CD4-positive, alpha-beta memory T cell (primary cell): Measurements from ENCODE around the gene CFAP54. TPM values are rescaled to one million over a fixed set of nuclear protein-coding genes. Genes with fewer than 3 reads are reported as not detected.

Experiments used
- CTCF ChIA-PET: fragments of 350-600 bp; sonication (Branson Sonifier 250); formaldehyde crosslinking; loops from one replicate; lab custom pipeline; 2021; ENCODE audit warnings: inconsistent platforms; ENCODE audit not compliant: partially characterized antibody; lab: Charles Lee
- POLR2A ChIA-PET: fragments of 350-600 bp; sonication (Branson Sonifier 250); formaldehyde crosslinking; loops from one replicate; lab custom pipeline; 2021; ENCODE audit not compliant: partially characterized antibody; lab: Charles Lee
- DNase-seq, 5 donors: peaks; one replicate each; pipeline versions ENCODE4 v3.0.0 to v3.0.0-alpha.2; 2020 to 2022; ENCODE audit warnings: mixed read lengths in 1 of 5
- H3K27ac ChIP-seq: one replicate; pipeline ENCODE4 v1.7.0; 2013; ENCODE audit warnings: low read depth, low read length
- H3K27me3 ChIP-seq: 2 replicates; pipeline ENCODE4 v1.7.0; 2013; ENCODE audit warnings: mild to moderate bottlenecking, low read length, moderate library complexity; ENCODE audit not compliant: insufficient read depth
- H3K36me3 ChIP-seq: 2 replicates; pipeline ENCODE4 v1.7.0; 2013; ENCODE audit warnings: mild to moderate bottlenecking, low read length, moderate library complexity; ENCODE audit not compliant: insufficient read depth
- H3K4me1 ChIP-seq: 2 replicates; pipeline ENCODE4 v1.7.0; 2013; ENCODE audit warnings: mild to moderate bottlenecking, low read length, moderate library complexity; ENCODE audit not compliant: insufficient read depth
- H3K4me3 ChIP-seq, 2 donors: one replicate each; pipeline ENCODE4 v1.7.0; 2013; ENCODE audit warnings: low read length in 2 of 2, mild to moderate bottlenecking in 1 of 2
- H3K9me3 ChIP-seq, 2 donors: one replicate each; pipeline ENCODE4 v1.7.0; 2013; ENCODE audit warnings: low read length in 2 of 2, control low read depth in 1 of 2; ENCODE audit not compliant: control insufficient read depth in 1 of 2
- H3K27ac Mint-ChIP-seq, 7 donors: one replicate each; pipeline ENCODE4 v1.8.0; 2020 to 2021; ENCODE audit warnings: mixed read lengths in 7 of 7, mild to moderate bottlenecking in 6 of 7, inconsistent platforms in 3 of 7, moderate library complexity in 3 of 7
- H3K27me3 Mint-ChIP-seq, 2 donors: one replicate each; pipeline ENCODE4 v1.8.0; 2020 to 2021; ENCODE audit warnings: mixed read lengths in 2 of 2
- H3K36me3 Mint-ChIP-seq, 2 donors: one replicate each; pipeline ENCODE4 v1.8.0; 2020 to 2021; ENCODE audit warnings: mixed read lengths in 2 of 2, inconsistent platforms in 1 of 2, mild to moderate bottlenecking in 1 of 2
- H3K4me1 Mint-ChIP-seq, 4 donors: one replicate each; pipeline ENCODE4 v1.8.0; 2020 to 2021; ENCODE audit warnings: mixed read lengths in 4 of 4, mild to moderate bottlenecking in 1 of 4
- H3K4me3 Mint-ChIP-seq, 8 donors: one replicate each; pipeline ENCODE4 v1.8.0; 2020 to 2021; ENCODE audit warnings: mixed read lengths in 8 of 8, mild to moderate bottlenecking in 7 of 8, moderate library complexity in 6 of 8, inconsistent platforms in 3 of 8
- H3K9me3 Mint-ChIP-seq, 8 donors: one replicate each; pipeline ENCODE4 v1.8.0; 2020 to 2021; ENCODE audit warnings: mixed read lengths in 8 of 8, mild to moderate bottlenecking in 5 of 8, inconsistent platforms in 3 of 8, moderate library complexity in 1 of 8
- intact Hi-C: fragments of 100-400 bp; cut with micrococcal nuclease; formaldehyde crosslinking; loops from one replicate; pipeline ENCODE4 v1.15.1; 2023
- polyA plus RNA-seq, 2 donors: library from polyadenylated mRNA; unstranded; fragments of 300-500 nt; fragmentation: Illumina TruSeq; gene quantifications; one replicate each; pipeline ENCODE4 v1.2.3, GENCODE V29; 2021
- total RNA-seq, 2 experiments: library from RNA; stranded (reverse); gene quantifications; one replicate each; pipeline ENCODE4 v1.2.3, GENCODE V29; 2021

The CFAP54 gene
- total and polyA plus RNA-seq, 4 experiments from 2014 or later = 0.37 to 1.1 (median 0.69) TPM

DNA sequence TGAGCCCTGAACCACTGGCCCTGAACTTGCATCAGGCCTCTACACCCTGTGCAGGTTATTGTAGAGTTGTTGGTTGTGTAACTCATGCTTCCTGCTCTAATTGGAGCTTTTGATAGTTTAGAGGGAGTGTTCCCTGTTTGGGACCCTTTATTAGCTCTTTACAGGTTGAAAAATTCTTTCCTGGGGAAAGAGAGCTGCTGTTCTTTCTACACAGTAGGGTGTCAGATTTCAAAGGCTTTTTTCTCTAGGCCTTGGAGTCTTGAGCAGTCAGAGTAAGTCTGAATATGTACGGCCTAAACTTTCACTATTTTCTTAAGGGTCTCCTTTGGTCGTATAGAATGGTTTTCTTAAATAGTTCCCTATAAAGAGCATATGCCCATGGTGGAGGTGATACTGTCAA is 356.9 kb downstream of the CFAP54 start:
- H3K27ac ChIP-seq = no peak overlapping the region
- H3K4me3 Mint-ChIP-seq = no peak overlapping the region
- peaks cover 14% of the 10 kb centered on the region in 2 donors for H3K27me3 Mint-ChIP-seq
- CTCF ChIA-PET = no interaction called here
- H3K9me3 ChIP-seq = no peaks in the 10 kb centered on the region
- no peaks in the 10 kb centered on the region for H3K4me1 ChIP-seq
- no peak overlapping the region for H3K4me3 ChIP-seq
- POLR2A ChIA-PET = no interaction called here
- no peaks in the 10 kb centered on the region for H3K27me3 ChIP-seq
- H3K27ac Mint-ChIP-seq = no peak overlapping the region
- H3K9me3 Mint-ChIP-seq = peaks cover 0 to 2% (median 0%) of the 10 kb centered on the region in 8 donors
- intact Hi-C loops = no loop called here
- no peaks in the 10 kb centered on the region for H3K4me1 Mint-ChIP-seq
- no peaks in the 10 kb centered on the region for H3K36me3 ChIP-seq
- DNase-seq = no peak
- no peaks in the 10 kb centered on the region for H3K36me3 Mint-ChIP-seq

GRCh38 chr12:96850676-96851075 is 361.3 kb downstream of the CFAP54 start:
- CTCF ChIA-PET = no interaction called here
- Mint-ChIP-seq H3K27me3 (peaks cover 10 to 14% of the 10 kb centered on the region in 2 donors), H3K9me3 (peaks cover 0 to 4% (median 0%) of the 10 kb centered on the region in 8 donors), H3K27ac (no peak overlapping the region), H3K36me3 (no peaks in the 10 kb centered on the region), H3K4me3 (no peak overlapping the region), H3K4me1 (no peaks in the 10 kb centered on the region)
- no peaks in the 10 kb centered on the region for H3K9me3 ChIP-seq
- no peaks in the 10 kb centered on the region for H3K27me3 ChIP-seq
- no peaks in the 10 kb centered on the region for H3K4me1 ChIP-seq
- H3K27ac ChIP-seq = no peak overlapping the region
- intact Hi-C loops = no loop called here
- POLR2A ChIA-PET = no interaction called here
- H3K4me3 ChIP-seq = no peak overlapping the region
- no peak for DNase-seq
- H3K36me3 ChIP-seq = no peaks in the 10 kb centered on the region

DNA sequence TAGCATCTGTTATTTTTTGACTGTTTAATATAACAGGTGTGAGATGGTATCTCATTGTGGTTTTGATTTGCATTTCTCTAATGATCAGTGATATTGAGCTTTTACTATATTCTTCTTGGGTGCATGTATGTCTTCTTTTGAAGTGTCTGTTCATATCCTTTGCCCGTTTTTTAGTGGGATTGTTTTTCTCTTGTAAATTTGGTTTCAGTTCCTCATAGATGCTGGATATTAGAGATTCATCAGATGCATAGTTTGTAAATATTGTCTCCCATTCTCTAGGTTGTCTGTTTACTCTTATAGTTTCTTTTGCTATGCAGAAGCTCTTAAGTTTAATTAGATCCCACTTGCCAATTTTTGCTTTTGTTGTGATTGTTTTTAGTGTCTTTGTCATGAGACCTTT is 368.8 kb downstream of the CFAP54 start:
- Mint-ChIP-seq H3K27me3 (peaks cover 14 to 21% of the 10 kb centered on the region in 2 donors), H3K4me3 (no peak overlapping the region), H3K27ac (no peak overlapping the region), H3K4me1 (no peaks in the 10 kb centered on the region), H3K36me3 (no peaks in the 10 kb centered on the region), H3K9me3 (peaks cover 0 to 13% (median 4%) of the 10 kb centered on the region in 8 donors)
- POLR2A ChIA-PET = no interaction called here
- H3K27ac ChIP-seq = no peak overlapping the region
- no peak for DNase-seq
- intact Hi-C loops = no loop called here
- H3K27me3 ChIP-seq = no peaks in the 10 kb centered on the region
- H3K9me3 ChIP-seq = no peaks in the 10 kb centered on the region
- CTCF ChIA-PET = no interaction called here
- no peaks in the 10 kb centered on the region for H3K4me1 ChIP-seq
- H3K4me3 ChIP-seq = no peak overlapping the region
- H3K36me3 ChIP-seq = no peaks in the 10 kb centered on the region

DNA sequence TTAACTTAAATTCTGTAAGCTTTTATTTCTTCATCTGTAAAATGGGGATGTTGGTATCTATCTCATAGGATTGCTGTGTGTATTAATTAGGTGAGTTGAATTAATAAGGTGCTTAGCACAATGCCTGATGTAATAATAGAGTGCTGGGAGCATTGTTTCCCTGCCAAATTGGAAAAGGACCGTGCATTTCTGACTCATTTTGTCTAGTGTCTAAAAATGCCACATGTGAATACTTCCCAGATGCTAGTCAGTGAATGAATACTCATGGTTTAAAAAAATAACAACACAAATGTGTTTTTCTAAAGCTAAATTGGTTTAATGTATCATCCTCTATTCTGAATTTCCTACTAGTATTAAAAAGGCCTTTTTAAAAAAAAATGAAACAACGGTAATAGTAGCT is 372.3 kb downstream of the CFAP54 start:
- no peaks in the 10 kb centered on the region for H3K9me3 ChIP-seq
- H3K4me3 Mint-ChIP-seq = no peak overlapping the region
- no peak overlapping the region for H3K4me3 ChIP-seq
- H3K27ac Mint-ChIP-seq = no peak overlapping the region
- POLR2A ChIA-PET = no interaction called here
- H3K27ac ChIP-seq = no peak overlapping the region
- H3K36me3 ChIP-seq = no peaks in the 10 kb centered on the region
- H3K4me1 Mint-ChIP-seq = no peaks in the 10 kb centered on the region
- intact Hi-C loops = no loop called here
- H3K36me3 Mint-ChIP-seq = no peaks in the 10 kb centered on the region
- H3K27me3 Mint-ChIP-seq = peaks cover 21 to 24% of the 10 kb centered on the region in 2 donors
- no peak for DNase-seq
- H3K9me3 Mint-ChIP-seq = peaks cover 0 to 12% (median 3%) of the 10 kb centered on the region in 8 donors
- H3K27me3 ChIP-seq = no peaks in the 10 kb centered on the region
- CTCF ChIA-PET = no interaction called here
- H3K4me1 ChIP-seq = no peaks in the 10 kb centered on the region

- H3K4me3 ChIP-seq = no peak overlapping the region
- CTCF ChIA-PET = no interaction called here
- Mint-ChIP-seq H3K4me3 (no peak overlapping the region), H3K36me3 (no peaks in the 10 kb centered on the region), H3K4me1 (no peaks in the 10 kb centered on the region), H3K9me3 (peaks cover 0 to 6% (median 3%) of the 10 kb centered on the region in 8 donors), H3K27me3 (peaks cover 19 to 22% of the 10 kb centered on the region in 2 donors), H3K27ac (no peak overlapping the region)
- no peaks in the 10 kb centered on the region for H3K27me3 ChIP-seq
- H3K4me1 ChIP-seq = no peaks in the 10 kb centered on the region
- H3K27ac ChIP-seq = no peak overlapping the region
- DNase-seq = no peak
- H3K9me3 ChIP-seq = no peaks in the 10 kb centered on the region
- POLR2A ChIA-PET = no interaction called here
- no peaks in the 10 kb centered on the region for H3K36me3 ChIP-seq
- intact Hi-C loops = no loop called here
Measured at GRCh38 chr12:96862326-96862725, 372.9 kb downstream of the CFAP54 start.

DNA sequence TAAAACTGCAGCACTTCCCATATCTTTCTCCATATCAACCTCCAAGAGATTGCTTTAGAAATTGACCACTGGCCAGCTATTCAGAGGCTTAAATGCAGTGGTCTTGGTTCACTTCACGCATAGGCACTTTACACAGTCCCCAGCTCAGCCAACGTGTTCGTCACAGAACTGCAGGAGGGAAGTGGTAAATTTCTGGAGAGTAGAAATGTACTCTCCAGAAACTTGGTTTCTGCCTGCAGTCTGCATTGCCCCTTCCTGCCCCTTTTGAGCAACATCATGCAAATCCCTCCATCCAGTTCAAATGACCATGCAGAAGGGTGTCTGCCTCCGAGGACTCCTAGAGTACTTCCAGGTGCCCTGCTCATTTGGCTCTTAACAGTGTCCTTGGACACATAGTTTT is 375.0 kb downstream of the CFAP54 start:
- peaks cover 18 to 26% of the 10 kb centered on the region in 2 donors for H3K27me3 Mint-ChIP-seq
- H3K36me3 ChIP-seq = no peaks in the 10 kb centered on the region
- DNase-seq = no peak
- no peaks in the 10 kb centered on the region for H3K4me1 ChIP-seq
- H3K36me3 Mint-ChIP-seq = no peaks in the 10 kb centered on the region
- H3K27ac ChIP-seq = no peak overlapping the region
- H3K9me3 Mint-ChIP-seq = peaks cover 0 to 3% (median 0%) of the 10 kb centered on the region in 8 donors
- H3K9me3 ChIP-seq = no peaks in the 10 kb centered on the region
- no peak overlapping the region for H3K4me3 ChIP-seq
- intact Hi-C loops = no loop called here
- no peak overlapping the region for H3K4me3 Mint-ChIP-seq
- no peaks in the 10 kb centered on the region for H3K27me3 ChIP-seq
- no peak overlapping the region for H3K27ac Mint-ChIP-seq
- H3K4me1 Mint-ChIP-seq = no peaks in the 10 kb centered on the region
- POLR2A ChIA-PET = no interaction called here
- CTCF ChIA-PET = no interaction called here

GRCh38 chr12:96866801-96867590 is 377.6 kb downstream of the CFAP54 start:
- H3K27me3 Mint-ChIP-seq = peaks cover 20 to 28% of the 10 kb centered on the region in 2 donors
- ChIA-PET POLR2A (no interaction called here), CTCF (no interaction called here)
- Histone ChIP-seq H3K27me3 (no peaks in the 10 kb centered on the region), H3K4me3 (no peak overlapping the region), H3K27ac (no peak overlapping the region), H3K4me1 (no peaks in the 10 kb centered on the region), H3K9me3 (no peaks in the 10 kb centered on the region), H3K36me3 (no peaks in the 10 kb centered on the region)
- intact Hi-C loops = no loop called here
- no peak overlapping the region for H3K4me3 Mint-ChIP-seq
- H3K4me1 Mint-ChIP-seq = no peaks in the 10 kb centered on the region
- no peak overlapping the region for H3K27ac Mint-ChIP-seq
- DNase-seq = no peak
- H3K9me3 Mint-ChIP-seq = peaks cover 0 to 2% (median 0%) of the 10 kb centered on the region in 8 donors
- no peaks in the 10 kb centered on the region for H3K36me3 Mint-ChIP-seq
